PC-3 (cell line): ENCODE data around the gene PLA2G15. TPM values are rescaled to one million over a fixed set of nuclear protein-coding genes. Genes with fewer than 3 reads are reported as not detected.

Experiments
- ATAC-seq: fragments of 200-7000 bp; cut with Tn5 transposase; 2 replicates; pipeline ENCODE4 v1.9.1; 2020; ENCODE audit warnings: mild to moderate bottlenecking, moderate library complexity
- BruUV-seq: library from RNA; stranded (reverse); fragments of 400-500 nt; replicated peaks from 2 replicates; lab custom pipeline; 2021; lab: Mats Ljungman, UMichigan
- CTCF ChIA-PET: fragments of 300-600 bp; sonication (Branson Sonifier 250); formaldehyde crosslinking; loops from one replicate; lab custom pipeline; 2022; ENCODE audit warnings: antibody characterized with exemption; lab: Charles Lee
- POLR2A ChIA-PET: fragments of 300-600 bp; sonication (Branson Sonifier 250); formaldehyde crosslinking; loops from one replicate; lab custom pipeline; 2022; ENCODE audit warnings: antibody characterized with exemption; ENCODE audit not compliant: unreplicated experiment; lab: Charles Lee
- DNase-seq: peaks from one replicate; pipeline ENCODE4 v3.0.0-alpha.2; 2015
- H2AFZ ChIP-seq: fragments of 300-600 bp; sonication (generic); 2 replicates; pipeline ENCODE4 v1.6.0; 2016; ENCODE audit warnings: antibody characterized with exemption, low read length
- H3F3A ChIP-seq: fragments of 300-600 bp; sonication (generic); one replicate; pipeline ENCODE4 v1.6.0; 2017; ENCODE audit warnings: antibody characterized with exemption, low read length, control low read depth, mild to moderate bottlenecking; ENCODE audit not compliant: unreplicated experiment
- H3K27ac ChIP-seq: fragments of 300-600 bp; sonication (generic); 2 replicates; pipeline ENCODE4 v1.5.1; 2016; ENCODE audit warnings: mild to moderate bottlenecking, low read length
- H3K27me3 ChIP-seq: fragments of 300-600 bp; sonication (generic); 2 replicates; pipeline ENCODE4 v1.6.1; 2016; ENCODE audit warnings: low read length, mixed read lengths
- H3K36me3 ChIP-seq: fragments of 300-600 bp; sonication (generic); 2 replicates; pipeline ENCODE4 v1.6.1; 2016; ENCODE audit warnings: low read depth, mixed run types, low read length, mixed read lengths
- H3K4me1 ChIP-seq: fragments of 300-600 bp; sonication (generic); 2 replicates; pipeline ENCODE4 v1.5.1; 2016; ENCODE audit warnings: low read length; ENCODE audit not compliant: insufficient read depth
- H3K4me2 ChIP-seq: fragments of 300-600 bp; sonication (generic); 2 replicates; pipeline ENCODE4 v1.6.0; 2016; ENCODE audit warnings: low read length
- H3K4me3 ChIP-seq: fragments of 300-600 bp; sonication (generic); 2 replicates; pipeline ENCODE4 v1.5.1; 2016; ENCODE audit warnings: mild to moderate bottlenecking, low read length, mixed read lengths
- H3K79me2 ChIP-seq: fragments of 300-600 bp; sonication (generic); 2 replicates; pipeline ENCODE4 v1.6.1; 2017; ENCODE audit warnings: low read length, mixed read lengths
- H3K9ac ChIP-seq: fragments of 300-600 bp; sonication (generic); 2 replicates; pipeline ENCODE4 v1.6.0; 2016; ENCODE audit warnings: mild to moderate bottlenecking, low read length
- H3K9me2 ChIP-seq: fragments of 300-600 bp; sonication (generic); replicated peaks from 2 replicates; pipeline ENCODE4 v1.6.1; 2016; ENCODE audit warnings: mixed run types, low read length, mixed read lengths
- H3K9me3 ChIP-seq: fragments of 300-600 bp; sonication (generic); 2 replicates; pipeline ENCODE4 v1.6.1; 2016; ENCODE audit warnings: low read length, mixed read lengths
- H4K20me1 ChIP-seq: fragments of 300-600 bp; sonication (generic); 2 replicates; pipeline ENCODE4 v1.6.1; 2016; ENCODE audit warnings: low read length, mixed read lengths
- EZH2 ChIP-seq: fragments of 300-600 bp; sonication (generic); IDR thresholded peaks from one replicate; pipeline ENCODE4 v1.6.1; 2017; ENCODE audit warnings: antibody characterized with exemption, mild to moderate bottlenecking, low read length; ENCODE audit not compliant: unreplicated experiment
- EZH2phosphoT487 ChIP-seq: fragments of 300-600 bp; sonication (generic); IDR thresholded peaks from 2 replicates; pipeline ENCODE4 v1.6.1; 2018; ENCODE audit warnings: mild to moderate bottlenecking, antibody characterized with exemption, low read length, borderline replicate concordance
- intact Hi-C: fragments of 100-400 bp; cut with micrococcal nuclease; formaldehyde crosslinking; loops from 2 replicates; pipeline ENCODE4 v1.9.0; 2023
- total RNA-seq: library from RNA; depleted of rRNA; stranded (reverse); fragments of >200 nt; gene quantifications from 2 replicates; pipeline ENCODE4 v1.2.3, GENCODE V29; 2014
- TF ChIP-seq, protein P1 (sequence below): fragments of 300-600 bp; sonication (generic); conservative IDR thresholded peaks from 2 replicates; pipeline ENCODE4 v1.5.1; 2017; ENCODE audit warnings: antibody characterized with exemption, low read depth, mild to moderate bottlenecking, low read length

PLA2G15 gene
- total RNA-seq, 1 experiment from 2014 or later, result 16.4 TPM

DNA sequence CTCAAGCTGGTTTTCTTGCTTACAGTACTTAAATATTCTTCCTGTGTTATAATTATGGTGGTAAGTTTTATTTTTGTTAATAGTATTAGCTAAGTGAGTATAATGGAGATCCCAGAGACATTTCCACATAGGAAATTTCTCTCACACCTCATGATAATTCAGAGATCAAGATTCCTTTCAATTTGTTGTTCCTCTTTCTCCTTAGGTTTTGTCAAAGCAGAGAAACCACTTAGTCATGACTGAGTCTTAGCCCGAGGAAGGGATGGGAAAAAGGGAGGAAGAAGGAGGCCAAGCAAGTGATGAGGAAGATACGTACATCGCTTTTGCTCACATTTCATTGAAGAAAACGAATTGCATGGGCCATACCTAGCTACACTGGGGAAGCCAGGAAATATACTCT is 27.7 kb upstream of the PLA2G15 start:
- Histone ChIP-seq H3K36me3 (no peaks in the 10 kb centered on the region), H3K9me2 (no peaks in the 10 kb centered on the region), H3K9me3 (no peaks in the 10 kb centered on the region), H2AFZ (no peak overlapping the region), H3K9ac (no peak overlapping the region), H3F3A (no peaks in the 10 kb centered on the region), H3K4me2 (no peak overlapping the region), H3K27ac (no peak overlapping the region), H3K27me3 (no peaks in the 10 kb centered on the region), H3K4me3 (no peak overlapping the region), H4K20me1 (no peaks in the 10 kb centered on the region), H3K79me2 (no peaks in the 10 kb centered on the region), H3K4me1 (no peaks in the 10 kb centered on the region)
- intact Hi-C loops, result no loop called here
- CTCF ChIA-PET, result no interaction called here
- TF ChIP-seq, protein P1, sequence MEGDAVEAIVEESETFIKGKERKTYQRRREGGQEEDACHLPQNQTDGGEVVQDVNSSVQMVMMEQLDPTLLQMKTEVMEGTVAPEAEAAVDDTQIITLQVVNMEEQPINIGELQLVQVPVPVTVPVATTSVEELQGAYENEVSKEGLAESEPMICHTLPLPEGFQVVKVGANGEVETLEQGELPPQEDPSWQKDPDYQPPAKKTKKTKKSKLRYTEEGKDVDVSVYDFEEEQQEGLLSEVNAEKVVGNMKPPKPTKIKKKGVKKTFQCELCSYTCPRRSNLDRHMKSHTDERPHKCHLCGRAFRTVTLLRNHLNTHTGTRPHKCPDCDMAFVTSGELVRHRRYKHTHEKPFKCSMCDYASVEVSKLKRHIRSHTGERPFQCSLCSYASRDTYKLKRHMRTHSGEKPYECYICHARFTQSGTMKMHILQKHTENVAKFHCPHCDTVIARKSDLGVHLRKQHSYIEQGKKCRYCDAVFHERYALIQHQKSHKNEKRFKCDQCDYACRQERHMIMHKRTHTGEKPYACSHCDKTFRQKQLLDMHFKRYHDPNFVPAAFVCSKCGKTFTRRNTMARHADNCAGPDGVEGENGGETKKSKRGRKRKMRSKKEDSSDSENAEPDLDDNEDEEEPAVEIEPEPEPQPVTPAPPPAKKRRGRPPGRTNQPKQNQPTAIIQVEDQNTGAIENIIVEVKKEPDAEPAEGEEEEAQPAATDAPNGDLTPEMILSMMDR, result no peak
- TF ChIP-seq EZH2phosphoT487, result no peak
- TF ChIP-seq EZH2, result no peak
- no TSS peak for BruUV-seq
- ATAC-seq (no peak), DNase-seq (no peak)
- POLR2A ChIA-PET, result no interaction called here

DNA sequence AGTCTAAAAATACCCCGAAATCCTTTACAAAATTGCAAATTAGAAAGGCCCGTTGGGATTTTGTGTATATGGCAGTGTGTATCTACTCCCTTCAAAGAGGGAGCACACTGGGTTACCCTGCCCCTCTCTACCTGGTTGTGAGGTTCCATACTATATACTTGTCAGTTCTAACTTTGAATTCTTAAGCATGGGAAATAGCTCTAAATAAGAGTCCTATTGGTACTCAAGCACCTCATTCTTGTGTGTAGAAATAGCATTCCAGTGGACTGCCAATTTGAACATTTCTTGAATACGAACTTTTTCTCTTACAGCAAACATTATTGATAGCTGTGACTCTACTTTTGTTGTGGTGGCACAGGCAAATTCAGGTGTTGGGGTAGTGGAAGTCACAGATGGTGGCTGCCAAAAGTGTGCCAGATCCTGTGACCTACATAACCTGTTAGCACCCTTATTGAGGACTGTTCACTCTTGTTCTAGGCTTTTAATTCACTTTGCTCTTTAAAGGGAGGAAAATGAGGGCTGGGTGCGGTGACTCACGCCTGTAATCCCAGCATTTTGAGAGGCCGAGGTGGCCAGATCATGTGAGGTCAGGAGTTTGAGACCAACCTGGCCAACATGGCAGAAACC is 25.3 kb upstream of the PLA2G15 start:
- Histone ChIP-seq H3K9ac (no peak overlapping the region), H3K9me2 (no peaks in the 10 kb centered on the region), H3K79me2 (no peaks in the 10 kb centered on the region), H2AFZ (no peak overlapping the region), H3K4me3 (no peak overlapping the region), H3K27ac (no peak overlapping the region), H3K9me3 (no peaks in the 10 kb centered on the region), H3K4me1 (no peaks in the 10 kb centered on the region), H3K4me2 (no peak overlapping the region), H3K36me3 (no peaks in the 10 kb centered on the region), H4K20me1 (no peaks in the 10 kb centered on the region), H3K27me3 (no peaks in the 10 kb centered on the region), H3F3A (no peaks in the 10 kb centered on the region)
- BruUV-seq, result no TSS peak
- no peak for TF ChIP-seq EZH2
- TF ChIP-seq EZH2phosphoT487, result no peak
- TF ChIP-seq, protein P1, result no peak
- intact Hi-C loops, result no loop called here
- ChIA-PET CTCF (no interaction called here), POLR2A (no interaction called here)
- DNase-seq (no peak), ATAC-seq (no peak)

DNA sequence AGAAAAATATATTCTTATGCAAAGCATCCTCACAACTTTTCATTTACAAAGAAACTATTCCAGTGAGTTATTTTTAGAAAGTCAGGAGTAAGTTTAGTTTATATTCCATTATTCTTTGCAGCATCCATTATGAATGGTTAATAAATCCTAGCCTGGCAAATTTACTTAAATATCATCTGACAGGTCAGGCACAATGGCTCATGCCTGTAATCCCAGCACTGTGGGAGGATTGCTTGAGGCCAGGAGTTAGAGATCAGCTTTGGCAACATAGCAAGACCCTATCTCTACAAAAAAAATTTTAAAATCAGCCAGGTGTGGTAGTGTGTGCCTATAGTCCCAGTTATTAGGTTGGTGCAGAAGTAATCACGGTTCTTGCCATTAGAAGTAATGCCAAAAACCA is 22.1 kb upstream of the PLA2G15 start:
- H3K9ac ChIP-seq, result no peak overlapping the region
- no peak overlapping the region for H3K27ac ChIP-seq
- ChIA-PET POLR2A (no interaction called here), CTCF (no interaction called here)
- no peak overlapping the region for H3K4me2 ChIP-seq
- no peaks in the 10 kb centered on the region for H3K9me3 ChIP-seq
- no peaks in the 10 kb centered on the region for H3K4me1 ChIP-seq
- H3K27me3 ChIP-seq, result no peaks in the 10 kb centered on the region
- BruUV-seq, result no TSS peak
- H4K20me1 ChIP-seq, result no peaks in the 10 kb centered on the region
- H3K4me3 ChIP-seq, result no peak overlapping the region
- H3K79me2 ChIP-seq, result no peaks in the 10 kb centered on the region
- H2AFZ ChIP-seq, result no peak overlapping the region
- DNase-seq (no peak), ATAC-seq (no peak)
- H3F3A ChIP-seq, result no peaks in the 10 kb centered on the region
- TF ChIP-seq EZH2 (no peak), EZH2phosphoT487 (no peak)
- TF ChIP-seq, protein P1, result no peak
- intact Hi-C loops, result no loop called here
- H3K9me2 ChIP-seq, result no peaks in the 10 kb centered on the region
- no peaks in the 10 kb centered on the region for H3K36me3 ChIP-seq
